ENCODE results near the gene FNBP1L.

The FNBP1L gene

GRCh38 chr1:93600663-93601062 is 152.7 kb downstream of the FNBP1L start:
- TF ChIP-seq TAF1 (IDR thresholded peaks at IDR 0.05; ENCODE audit: borderline replicate concordance, insufficient read depth, low read length) (no peak), SIN3A (IDR thresholded peaks at IDR 0.05; ENCODE audit: borderline replicate concordance, insufficient read depth, low read length) (no peak), POLR2AphosphoS5 (IDR thresholded peaks at IDR 0.05; ENCODE audit: low read depth, low read length) (no peak), FOXP2 (optimal IDR thresholded peaks at IDR 0.05; ENCODE audit: borderline replicate concordance, extremely low read depth, extremely low read length, insufficient read depth) (no peak)
- TF ChIP-seq, protein P1, sequence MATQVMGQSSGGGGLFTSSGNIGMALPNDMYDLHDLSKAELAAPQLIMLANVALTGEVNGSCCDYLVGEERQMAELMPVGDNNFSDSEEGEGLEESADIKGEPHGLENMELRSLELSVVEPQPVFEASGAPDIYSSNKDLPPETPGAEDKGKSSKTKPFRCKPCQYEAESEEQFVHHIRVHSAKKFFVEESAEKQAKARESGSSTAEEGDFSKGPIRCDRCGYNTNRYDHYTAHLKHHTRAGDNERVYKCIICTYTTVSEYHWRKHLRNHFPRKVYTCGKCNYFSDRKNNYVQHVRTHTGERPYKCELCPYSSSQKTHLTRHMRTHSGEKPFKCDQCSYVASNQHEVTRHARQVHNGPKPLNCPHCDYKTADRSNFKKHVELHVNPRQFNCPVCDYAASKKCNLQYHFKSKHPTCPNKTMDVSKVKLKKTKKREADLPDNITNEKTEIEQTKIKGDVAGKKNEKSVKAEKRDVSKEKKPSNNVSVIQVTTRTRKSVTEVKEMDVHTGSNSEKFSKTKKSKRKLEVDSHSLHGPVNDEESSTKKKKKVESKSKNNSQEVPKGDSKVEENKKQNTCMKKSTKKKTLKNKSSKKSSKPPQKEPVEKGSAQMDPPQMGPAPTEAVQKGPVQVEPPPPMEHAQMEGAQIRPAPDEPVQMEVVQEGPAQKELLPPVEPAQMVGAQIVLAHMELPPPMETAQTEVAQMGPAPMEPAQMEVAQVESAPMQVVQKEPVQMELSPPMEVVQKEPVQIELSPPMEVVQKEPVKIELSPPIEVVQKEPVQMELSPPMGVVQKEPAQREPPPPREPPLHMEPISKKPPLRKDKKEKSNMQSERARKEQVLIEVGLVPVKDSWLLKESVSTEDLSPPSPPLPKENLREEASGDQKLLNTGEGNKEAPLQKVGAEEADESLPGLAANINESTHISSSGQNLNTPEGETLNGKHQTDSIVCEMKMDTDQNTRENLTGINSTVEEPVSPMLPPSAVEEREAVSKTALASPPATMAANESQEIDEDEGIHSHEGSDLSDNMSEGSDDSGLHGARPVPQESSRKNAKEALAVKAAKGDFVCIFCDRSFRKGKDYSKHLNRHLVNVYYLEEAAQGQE (IDR thresholded peaks at IDR 0.05; ENCODE audit: insufficient read depth in 1 of 2, low read depth in 2 of 2, low read length in 2 of 2): no peak

DNA sequence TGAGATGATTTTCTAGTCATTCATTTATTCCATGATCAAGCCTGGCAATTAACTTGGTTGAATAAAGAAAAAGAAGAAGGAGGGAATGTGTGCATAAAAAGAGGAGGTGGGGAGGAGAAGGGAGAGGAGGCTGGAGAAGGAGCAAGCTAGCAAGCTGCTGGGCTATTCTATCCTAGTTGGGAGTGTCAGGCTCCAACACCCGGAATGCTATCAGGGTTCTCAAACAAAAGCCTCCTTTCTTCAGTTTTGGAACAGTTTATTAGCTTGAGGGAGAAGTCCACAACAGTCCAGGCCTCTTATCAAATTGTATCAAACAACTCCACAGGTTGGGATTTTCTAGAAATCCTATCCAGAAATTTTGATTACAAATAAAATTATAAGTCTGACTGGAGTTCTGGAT is 153.8 kb downstream of the FNBP1L start:
- TF ChIP-seq POLR2AphosphoS5 (IDR thresholded peaks at IDR 0.05; ENCODE audit: low read depth, low read length): no peak
- TF ChIP-seq, protein P1 (IDR thresholded peaks at IDR 0.05; ENCODE audit: insufficient read depth in 1 of 2, low read depth in 2 of 2, low read length in 2 of 2): no peak
- TF ChIP-seq FOXP2 (optimal IDR thresholded peaks at IDR 0.05; ENCODE audit: borderline replicate concordance, extremely low read depth, extremely low read length, insufficient read depth): no peak
- TF ChIP-seq SIN3A (IDR thresholded peaks at IDR 0.05; ENCODE audit: borderline replicate concordance, insufficient read depth, low read length): no peak
- TF ChIP-seq TAF1 (IDR thresholded peaks at IDR 0.05; ENCODE audit: borderline replicate concordance, insufficient read depth, low read length): no peak

DNA sequence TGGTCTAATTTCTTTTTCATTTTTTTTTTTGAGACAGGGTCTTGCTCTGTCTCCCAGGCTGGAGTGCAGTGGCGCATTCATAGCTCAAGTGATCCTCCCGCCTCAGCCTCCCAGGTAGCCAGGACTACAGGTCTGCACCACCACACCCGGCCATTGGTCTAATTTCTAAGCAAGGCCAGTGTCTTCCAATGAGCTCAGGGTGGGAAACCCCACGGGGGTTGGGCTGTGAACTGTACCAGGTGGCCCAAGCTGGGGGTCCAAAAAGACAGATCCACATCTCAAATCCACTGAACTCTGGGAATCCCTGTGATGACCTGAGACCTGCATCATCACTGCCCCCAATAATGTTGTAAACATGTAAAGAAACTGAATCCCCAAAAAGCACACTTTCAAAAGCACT is 154.2 kb downstream of the FNBP1L start:
- no peak for TF ChIP-seq POLR2AphosphoS5 (IDR thresholded peaks at IDR 0.05; ENCODE audit: low read depth, low read length)
- TF ChIP-seq TAF1 (IDR thresholded peaks at IDR 0.05; ENCODE audit: borderline replicate concordance, insufficient read depth, low read length): no peak
- TF ChIP-seq, protein P1 (IDR thresholded peaks at IDR 0.05; ENCODE audit: insufficient read depth in 1 of 2, low read depth in 2 of 2, low read length in 2 of 2): no peak
- no peak for TF ChIP-seq FOXP2 (optimal IDR thresholded peaks at IDR 0.05; ENCODE audit: borderline replicate concordance, extremely low read depth, extremely low read length, insufficient read depth)
- no peak for TF ChIP-seq SIN3A (IDR thresholded peaks at IDR 0.05; ENCODE audit: borderline replicate concordance, insufficient read depth, low read length)

- TF ChIP-seq FOXP2 (optimal IDR thresholded peaks at IDR 0.05; ENCODE audit: borderline replicate concordance, extremely low read depth, extremely low read length, insufficient read depth): no peak
- TF ChIP-seq, protein P1 (IDR thresholded peaks at IDR 0.05; ENCODE audit: insufficient read depth in 1 of 2, low read depth in 2 of 2, low read length in 2 of 2): no peak
- no peak for TF ChIP-seq TAF1 (IDR thresholded peaks at IDR 0.05; ENCODE audit: borderline replicate concordance, insufficient read depth, low read length)
- TF ChIP-seq SIN3A (IDR thresholded peaks at IDR 0.05; ENCODE audit: borderline replicate concordance, insufficient read depth, low read length): no peak
- TF ChIP-seq POLR2AphosphoS5 (IDR thresholded peaks at IDR 0.05; ENCODE audit: low read depth, low read length): no peak
Measured at GRCh38 chr1:93603106-93603505, 155.2 kb downstream of the FNBP1L start.

- no peak for TF ChIP-seq POLR2AphosphoS5 (IDR thresholded peaks at IDR 0.05; ENCODE audit: low read depth, low read length)
- TF ChIP-seq TAF1 (IDR thresholded peaks at IDR 0.05; ENCODE audit: borderline replicate concordance, insufficient read depth, low read length): no peak
- TF ChIP-seq SIN3A (IDR thresholded peaks at IDR 0.05; ENCODE audit: borderline replicate concordance, insufficient read depth, low read length): no peak
- TF ChIP-seq, protein P1 (IDR thresholded peaks at IDR 0.05; ENCODE audit: insufficient read depth in 1 of 2, low read depth in 2 of 2, low read length in 2 of 2): no peak
- TF ChIP-seq FOXP2 (optimal IDR thresholded peaks at IDR 0.05; ENCODE audit: borderline replicate concordance, extremely low read depth, extremely low read length, insufficient read depth): no peak
Measured at GRCh38 chr1:93603601-93604000, 155.7 kb downstream of the FNBP1L start.
